Measurements from ENCODE around the gene HOXC12.
A peak's percentile ranks its signal among the peaks of the same experiment; 100 is the strongest.

The HOXC12 gene

GRCh38 chr12:53989227-53990113, 34.8 kb downstream of the HOXC12 start:
- DNase-seq (ENCODE audit: extremely low read depth, low read depth): peak; percentile 7
- TF ChIP-seq CTCF (IDR thresholded peaks at IDR 0.05; ENCODE audit: low read depth, low read length): peak; percentile 50

GRCh38 chr12:53990311-53991076, 35.8 kb downstream of the HOXC12 start:
- no peak for TF ChIP-seq CTCF (IDR thresholded peaks at IDR 0.05; ENCODE audit: low read depth, low read length)
- no peak for DNase-seq (ENCODE audit: extremely low read depth, low read depth)

GRCh38 chr12:53991077-53991460, 36.4 kb downstream of the HOXC12 start:
- no peak for TF ChIP-seq CTCF (IDR thresholded peaks at IDR 0.05; ENCODE audit: low read depth, low read length)
- no peak for DNase-seq (ENCODE audit: extremely low read depth, low read depth)

GRCh38 chr12:53992377-53992889, 37.7 kb downstream of the HOXC12 start:
- no peak for DNase-seq (ENCODE audit: extremely low read depth, low read depth)
- TF ChIP-seq CTCF (IDR thresholded peaks at IDR 0.05; ENCODE audit: low read depth, low read length): no peak

- no peak for TF ChIP-seq CTCF (IDR thresholded peaks at IDR 0.05; ENCODE audit: low read depth, low read length)
- DNase-seq (ENCODE audit: extremely low read depth, low read depth): no peak
Observed at GRCh38 chr12:53993162-53994008, 38.7 kb downstream of the HOXC12 start.

- no peak for DNase-seq (ENCODE audit: extremely low read depth, low read depth)
- no peak for TF ChIP-seq CTCF (IDR thresholded peaks at IDR 0.05; ENCODE audit: low read depth, low read length)
Observed at GRCh38 chr12:53994009-53994263, 39.2 kb downstream of the HOXC12 start.
